Peyer's patch (tissue), 4 donors: Measurements from ENCODE around the gene CTDSPL. TPM values are rescaled to one million over a fixed set of nuclear protein-coding genes. Genes with fewer than 3 reads are reported as not detected.

ENCODE experiments used
- DNase-seq, 3 donors: peaks; one replicate each; pipeline ENCODE4 v3.0.0-alpha.2; 2017 to 2019
- H3K27ac ChIP-seq, 4 donors: fragments of 200-600 bp; sonication (generic); one replicate each; pipeline ENCODE4 v1.5.1; 2016 to 2019
- H3K27me3 ChIP-seq, 2 donors: fragments of 200-600 bp; sonication (generic); one replicate each; pipeline ENCODE4 v1.5.1; 2019
- H3K36me3 ChIP-seq, 3 donors: fragments of 200-600 bp; sonication (generic); one replicate each; pipeline ENCODE4 v1.5.1; 2016 to 2019
- H3K4me1 ChIP-seq, 4 donors: fragments of 200-600 bp; sonication (generic); one replicate each; pipeline ENCODE4 v1.5.1; 2016 to 2019
- H3K4me3 ChIP-seq, 4 donors: fragments of 200-600 bp; sonication (generic); 1 replicate in 3 of 4; 2 replicates in 1 of 4; pipeline ENCODE4 v1.5.1; 2016 to 2019; ENCODE audit warnings: mild to moderate bottlenecking in 1 of 4
- H3K9me3 ChIP-seq, 4 donors: fragments of 200-600 bp; sonication (generic); one replicate each; pipeline ENCODE4 v1.5.1; 2016 to 2019; ENCODE audit warnings: mild to moderate bottlenecking in 1 of 4
- POLR2A ChIP-seq, 2 donors: fragments of 450-650 bp; IDR thresholded peaks; one replicate each; pipeline ENCODE4 v1.5.1; 2017; ENCODE audit warnings: antibody characterized with exemption in 2 of 2, mild to moderate bottlenecking in 2 of 2, moderate library complexity in 2 of 2
- total RNA-seq, 4 donors: library from RNA; depleted of rRNA; stranded (reverse); fragments of >200 nt; gene quantifications; one replicate each; pipeline ENCODE4 v1.1.0, GENCODE V29; 2016
- TF ChIP-seq, protein P1 (sequence below), 6 experiments: fragments of 450-650 bp in 4 of 6; fragments of 200-600 bp in 2 of 6; sonication (generic) in 1 of 6; IDR thresholded peaks; one replicate each; pipeline ENCODE4 v1.5.1; 2017 to 2019; ENCODE audit warnings: antibody characterized with exemption in 6 of 6, mild to moderate bottlenecking in 3 of 6, moderate library complexity in 1 of 6

Gene CTDSPL
- total RNA-seq, 4 donors from 2014 or later: 36.3 to 42.3 (median 38.4) TPM

DNA sequence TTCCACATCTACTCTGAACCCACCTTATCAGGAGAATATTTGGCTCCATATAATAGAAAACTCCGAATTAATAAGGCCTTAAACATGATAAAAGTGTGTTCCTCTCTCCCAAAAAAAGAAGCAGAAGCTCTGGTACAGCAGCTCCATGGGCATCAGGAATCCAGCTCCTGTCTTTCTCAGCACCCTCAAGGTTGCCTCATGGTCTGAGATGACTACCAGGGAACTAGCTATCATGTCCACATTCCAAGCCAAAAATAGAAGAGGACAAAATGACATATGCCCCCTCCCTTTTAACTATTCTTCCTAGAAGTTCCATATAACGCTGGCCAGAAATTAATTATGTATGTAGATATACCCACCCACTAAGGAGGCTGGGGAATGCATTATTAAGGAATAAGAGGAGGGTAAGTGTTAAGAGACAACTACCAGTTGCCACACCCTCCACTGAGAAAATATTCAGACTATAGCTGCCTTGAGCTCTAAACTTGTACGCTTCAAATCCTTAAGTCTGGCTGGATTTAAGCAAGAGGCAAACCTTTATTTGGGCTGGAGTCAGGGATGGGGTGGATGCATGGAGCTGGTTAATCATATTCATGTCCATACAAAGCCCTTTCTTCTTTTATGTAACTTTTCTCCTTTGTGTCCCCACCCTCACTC lies 35.8 kb upstream of the CTDSPL start:
- H3K36me3 ChIP-seq: no peaks in the 10 kb centered on the region
- no peaks in the 10 kb centered on the region for H3K9me3 ChIP-seq
- H3K27me3 ChIP-seq: no peaks in the 10 kb centered on the region
- H3K27ac ChIP-seq: no peak overlapping the region
- TF ChIP-seq POLR2A (IDR thresholded peaks at IDR 0.05): no peak
- TF ChIP-seq, protein P1, sequence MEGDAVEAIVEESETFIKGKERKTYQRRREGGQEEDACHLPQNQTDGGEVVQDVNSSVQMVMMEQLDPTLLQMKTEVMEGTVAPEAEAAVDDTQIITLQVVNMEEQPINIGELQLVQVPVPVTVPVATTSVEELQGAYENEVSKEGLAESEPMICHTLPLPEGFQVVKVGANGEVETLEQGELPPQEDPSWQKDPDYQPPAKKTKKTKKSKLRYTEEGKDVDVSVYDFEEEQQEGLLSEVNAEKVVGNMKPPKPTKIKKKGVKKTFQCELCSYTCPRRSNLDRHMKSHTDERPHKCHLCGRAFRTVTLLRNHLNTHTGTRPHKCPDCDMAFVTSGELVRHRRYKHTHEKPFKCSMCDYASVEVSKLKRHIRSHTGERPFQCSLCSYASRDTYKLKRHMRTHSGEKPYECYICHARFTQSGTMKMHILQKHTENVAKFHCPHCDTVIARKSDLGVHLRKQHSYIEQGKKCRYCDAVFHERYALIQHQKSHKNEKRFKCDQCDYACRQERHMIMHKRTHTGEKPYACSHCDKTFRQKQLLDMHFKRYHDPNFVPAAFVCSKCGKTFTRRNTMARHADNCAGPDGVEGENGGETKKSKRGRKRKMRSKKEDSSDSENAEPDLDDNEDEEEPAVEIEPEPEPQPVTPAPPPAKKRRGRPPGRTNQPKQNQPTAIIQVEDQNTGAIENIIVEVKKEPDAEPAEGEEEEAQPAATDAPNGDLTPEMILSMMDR (IDR thresholded peaks at IDR 0.05): no peak
- no peak overlapping the region for H3K4me3 ChIP-seq
- no peak for DNase-seq
- H3K4me1 ChIP-seq: no peaks in the 10 kb centered on the region

DNA sequence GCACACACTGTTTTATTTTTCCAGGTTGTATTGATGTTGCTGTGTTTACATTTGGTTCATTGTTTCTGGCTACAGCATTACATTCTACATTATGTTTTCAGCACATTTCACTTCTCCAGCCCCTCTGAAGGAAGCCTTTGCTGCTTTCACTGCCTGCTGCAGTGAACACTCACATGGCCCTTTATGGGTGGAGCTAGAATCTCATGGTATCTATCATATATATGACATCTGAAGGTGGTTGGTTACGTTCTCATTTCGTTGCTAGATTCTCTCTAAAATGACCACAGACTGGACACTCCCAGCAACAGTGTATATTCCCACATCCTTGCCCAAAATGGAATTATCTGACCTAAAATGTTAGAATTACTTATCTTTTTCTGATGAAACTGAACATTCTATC lies 35.2 kb upstream of the CTDSPL start:
- H3K4me1 ChIP-seq: no peaks in the 10 kb centered on the region
- no peak overlapping the region for H3K27ac ChIP-seq
- no peak for DNase-seq
- H3K9me3 ChIP-seq: no peaks in the 10 kb centered on the region
- H3K27me3 ChIP-seq: no peaks in the 10 kb centered on the region
- H3K36me3 ChIP-seq: no peaks in the 10 kb centered on the region
- H3K4me3 ChIP-seq: no peak overlapping the region
- TF ChIP-seq, protein P1 (IDR thresholded peaks at IDR 0.05): no peak
- TF ChIP-seq POLR2A (IDR thresholded peaks at IDR 0.05): no peak

DNA sequence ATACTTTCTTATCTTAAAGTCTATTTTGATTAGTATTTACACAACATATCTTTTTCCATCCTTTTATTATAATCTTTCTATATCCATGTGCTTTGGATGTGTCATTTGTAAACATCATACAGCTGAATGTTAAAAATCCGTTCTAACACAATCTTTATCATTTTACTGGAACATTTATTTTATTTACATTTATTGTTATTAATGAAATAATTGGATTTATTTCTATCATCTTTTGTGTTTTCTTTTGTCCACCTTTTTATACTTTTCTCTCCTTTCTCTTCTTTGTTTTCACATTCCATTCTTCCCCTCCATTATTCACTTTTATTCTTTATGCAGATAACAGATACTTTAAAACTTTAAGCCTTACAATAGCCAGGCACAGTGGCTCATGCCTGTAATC lies 34.7 kb upstream of the CTDSPL start:
- no peak for DNase-seq
- H3K9me3 ChIP-seq: no peaks in the 10 kb centered on the region
- H3K27ac ChIP-seq: no peak overlapping the region
- H3K36me3 ChIP-seq: no peaks in the 10 kb centered on the region
- no peaks in the 10 kb centered on the region for H3K27me3 ChIP-seq
- H3K4me3 ChIP-seq: no peak overlapping the region
- no peaks in the 10 kb centered on the region for H3K4me1 ChIP-seq
- TF ChIP-seq POLR2A (IDR thresholded peaks at IDR 0.05): no peak
- TF ChIP-seq, protein P1 (IDR thresholded peaks at IDR 0.05): no peak

DNA sequence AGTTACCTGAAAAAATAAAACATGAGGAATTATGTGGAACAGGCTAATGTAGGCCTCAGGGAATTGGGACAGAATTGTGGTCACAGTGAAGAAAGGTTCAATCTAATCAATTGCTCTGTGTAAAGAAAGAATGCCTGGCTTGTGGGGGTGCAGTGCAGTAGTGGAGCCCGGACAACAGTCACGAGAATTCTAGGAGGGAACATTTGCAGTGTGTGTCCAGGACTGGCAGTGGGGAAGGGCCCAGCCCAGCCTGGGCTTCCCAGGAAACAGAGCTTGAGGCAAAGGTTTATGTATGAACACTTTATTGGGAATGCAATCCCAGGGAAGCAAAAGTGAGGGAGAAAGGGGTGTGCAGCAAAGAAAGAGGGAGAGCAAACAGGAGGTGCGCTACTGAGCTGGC lies 29.2 kb upstream of the CTDSPL start:
- DNase-seq: no peak
- H3K9me3 ChIP-seq: no peaks in the 10 kb centered on the region
- no peaks in the 10 kb centered on the region for H3K4me1 ChIP-seq
- no peak overlapping the region for H3K27ac ChIP-seq
- H3K27me3 ChIP-seq: no peaks in the 10 kb centered on the region
- no peaks in the 10 kb centered on the region for H3K36me3 ChIP-seq
- TF ChIP-seq POLR2A (IDR thresholded peaks at IDR 0.05): no peak
- TF ChIP-seq, protein P1 (IDR thresholded peaks at IDR 0.05): no peak
- no peak overlapping the region for H3K4me3 ChIP-seq

DNA sequence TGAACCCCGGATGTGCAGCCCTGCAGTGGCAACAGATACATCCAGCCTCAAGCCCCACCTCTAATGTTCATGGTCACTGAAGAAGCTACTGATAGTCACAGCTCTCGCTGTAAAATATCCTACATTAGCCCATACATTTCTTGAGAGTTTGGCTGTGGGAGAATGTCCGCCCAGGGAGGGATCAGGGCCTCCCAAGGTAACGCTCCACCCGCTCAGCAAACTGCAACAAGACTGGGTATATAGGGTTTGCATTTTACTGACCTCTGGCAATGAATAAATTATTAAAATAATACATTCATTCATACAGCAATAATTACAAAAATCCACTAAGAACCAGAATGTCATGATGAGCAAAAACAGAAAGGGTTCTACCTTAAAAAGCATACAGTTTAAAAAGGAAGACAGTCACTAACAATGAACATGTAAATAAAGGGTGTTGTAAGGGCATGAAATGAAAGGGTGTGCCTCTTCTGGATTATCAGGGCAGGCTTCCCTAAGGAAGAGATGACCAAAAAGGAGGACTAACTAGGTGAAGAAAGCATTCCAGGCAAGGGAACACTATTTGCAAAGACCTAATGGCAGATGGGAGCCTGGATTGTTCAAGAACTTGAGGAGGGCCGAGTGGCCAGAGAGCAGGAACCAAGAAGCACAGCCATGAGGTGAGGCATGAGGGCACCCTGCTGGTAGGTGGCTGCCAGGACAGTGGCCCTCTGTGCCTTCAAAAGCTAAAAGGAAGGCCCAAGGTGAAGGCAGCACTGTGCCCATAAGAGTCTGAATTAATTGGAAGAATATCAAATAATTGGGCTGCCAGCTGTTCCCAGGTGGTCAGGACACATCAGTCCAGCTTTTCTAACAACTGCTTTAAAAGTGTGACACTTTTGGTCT lies 28.1 kb upstream of the CTDSPL start:
- no peak for TF ChIP-seq POLR2A (IDR thresholded peaks at IDR 0.05)
- TF ChIP-seq, protein P1 (IDR thresholded peaks at IDR 0.05): no peak
- Histone ChIP-seq H3K9me3 (no peaks in the 10 kb centered on the region), H3K27me3 (no peaks in the 10 kb centered on the region), H3K4me1 (no peaks in the 10 kb centered on the region), H3K4me3 (no peak overlapping the region), H3K27ac (no peak overlapping the region), H3K36me3 (no peaks in the 10 kb centered on the region)
- DNase-seq: no peak
